ENCODE measurements around the gene SNX18.
"Not testable (repeated sequence)": the region's sequence is repeated elsewhere in the genome, so short reads cannot be mapped to it uniquely, and the experiment has no call there.

The SNX18 gene

GRCh38 chr5:54525692-54526091 is 8.1 kb downstream of the SNX18 start:
- no peaks in the 10 kb centered on the region for H3K36me3 Mint-ChIP-seq (ENCODE audit: low read depth)
- H3K27me3 Mint-ChIP-seq = no peaks in the 10 kb centered on the region
- H3K4me3 Mint-ChIP-seq = no peak overlapping the region
- H3K9me3 Mint-ChIP-seq = no peaks in the 10 kb centered on the region
- no peak overlapping the region for H3K27ac Mint-ChIP-seq
- DNase-seq = no peak
- H3K4me1 Mint-ChIP-seq (ENCODE audit: low read depth) = peaks cover 52% of the 10 kb centered on the region

DNA sequence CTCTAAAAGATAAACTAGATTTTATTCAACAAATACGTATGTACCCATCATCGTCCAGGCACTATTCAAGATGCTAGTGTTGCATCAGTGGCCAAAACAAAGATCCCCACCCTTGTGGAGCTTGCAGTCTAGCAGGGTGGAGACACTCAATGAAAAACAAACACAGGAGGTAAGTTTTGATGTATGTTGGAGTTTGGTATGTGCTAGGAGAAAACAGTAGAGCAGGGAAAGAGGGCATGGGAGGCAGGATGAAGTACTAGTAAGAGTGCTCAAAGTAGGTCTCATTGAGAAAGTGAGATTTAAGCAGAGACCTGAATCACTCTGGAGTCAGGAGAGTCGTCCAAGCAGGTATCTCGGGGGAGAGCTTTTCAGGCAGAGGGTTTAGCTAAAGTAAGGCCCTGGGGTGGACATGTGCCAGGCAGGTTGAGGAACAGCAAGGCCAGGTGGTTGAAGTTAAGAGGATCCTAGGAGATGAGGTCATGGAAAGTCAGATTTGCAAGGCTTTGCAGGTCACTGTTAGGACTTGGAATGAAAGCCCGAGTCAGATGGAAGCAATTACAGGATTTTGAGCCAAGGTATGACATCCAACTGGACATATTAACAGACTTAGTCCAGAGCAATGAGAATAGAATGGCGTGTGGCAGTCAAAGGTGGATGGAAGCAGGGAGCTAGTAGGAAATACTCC is 9.2 kb downstream of the SNX18 start:
- H3K4me1 Mint-ChIP-seq (ENCODE audit: low read depth) = peaks cover 52% of the 10 kb centered on the region
- no peak overlapping the region for H3K4me3 Mint-ChIP-seq
- H3K9me3 Mint-ChIP-seq = no peaks in the 10 kb centered on the region
- H3K36me3 Mint-ChIP-seq (ENCODE audit: low read depth) = peaks cover 2% of the 10 kb centered on the region
- no peak overlapping the region for H3K27ac Mint-ChIP-seq
- no peaks in the 10 kb centered on the region for H3K27me3 Mint-ChIP-seq
- DNase-seq = no peak

DNA sequence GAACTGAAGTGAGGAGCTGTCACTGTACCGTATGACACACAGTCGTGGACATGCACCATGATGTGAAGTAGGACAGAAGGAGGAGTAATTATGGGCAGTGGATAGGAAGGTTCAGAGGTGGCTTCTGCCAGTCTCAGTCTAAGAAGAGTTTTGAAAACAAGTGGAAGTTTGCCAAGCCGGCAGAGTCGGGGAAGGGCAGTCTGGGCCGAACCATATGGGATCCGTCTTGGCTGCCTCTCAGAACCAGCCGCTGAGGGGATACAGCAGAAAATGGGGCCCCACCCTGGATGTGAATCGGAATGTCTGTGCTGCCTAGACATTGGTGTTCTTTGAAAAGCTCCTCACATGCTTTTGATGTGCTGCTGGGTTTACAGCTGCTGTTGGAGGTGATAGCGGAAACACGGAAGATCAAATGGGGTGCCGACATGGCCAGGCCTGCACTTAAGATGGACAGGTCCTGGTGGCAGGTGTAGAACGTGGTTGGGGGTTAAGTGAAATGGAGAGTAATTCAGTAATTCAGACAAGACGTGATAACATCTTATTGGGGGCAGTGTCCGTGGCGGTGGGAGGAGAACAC is 11.2 kb downstream of the SNX18 start:
- H3K27ac Mint-ChIP-seq = no peak overlapping the region

GRCh38 chr5:54529565-54529964 is 12.0 kb downstream of the SNX18 start:
- DNase-seq = no peak
- H3K27ac Mint-ChIP-seq = no peak overlapping the region

More for the DNA sequence above, 11.2 kb downstream of the SNX18 start:
- H3K4me3 Mint-ChIP-seq = no peak overlapping the region
- H3K4me1 Mint-ChIP-seq (ENCODE audit: low read depth) = peaks cover 46% of the 10 kb centered on the region
- no peaks in the 10 kb centered on the region for H3K27me3 Mint-ChIP-seq
- H3K9me3 Mint-ChIP-seq = no peaks in the 10 kb centered on the region
- DNase-seq = no peak
- H3K36me3 Mint-ChIP-seq (ENCODE audit: low read depth) = peaks cover 4% of the 10 kb centered on the region

DNA sequence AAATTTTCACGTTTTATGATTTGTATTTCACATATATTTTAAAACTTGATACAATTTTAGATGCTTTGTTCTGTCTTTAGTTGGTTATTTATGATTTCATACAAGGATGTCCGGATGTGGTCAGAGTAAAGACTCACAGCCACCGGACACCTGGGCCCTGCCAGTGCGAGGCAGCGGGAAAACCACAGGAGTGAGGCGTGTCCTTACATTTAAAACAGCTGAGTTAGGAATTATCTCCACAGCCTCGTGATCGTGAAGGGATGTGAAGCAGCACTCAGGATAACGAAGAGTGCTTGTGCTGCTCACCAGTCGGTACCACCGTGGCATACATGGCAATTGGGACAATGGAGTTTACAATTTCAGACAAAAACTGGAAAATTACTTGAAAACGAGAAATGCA is 14.0 kb downstream of the SNX18 start:
- H3K4me3 Mint-ChIP-seq = no peak overlapping the region
- H3K27ac Mint-ChIP-seq = no peak overlapping the region

More at GRCh38 chr5:54529565-54529964, 12.0 kb downstream of the SNX18 start:
- Mint-ChIP-seq H3K4me1 (ENCODE audit: low read depth) (peaks cover 44% of the 10 kb centered on the region), H3K4me3 (no peak overlapping the region), H3K9me3 (no peaks in the 10 kb centered on the region), H3K36me3 (ENCODE audit: low read depth) (peaks cover 4% of the 10 kb centered on the region), H3K27me3 (no peaks in the 10 kb centered on the region)

DNA sequence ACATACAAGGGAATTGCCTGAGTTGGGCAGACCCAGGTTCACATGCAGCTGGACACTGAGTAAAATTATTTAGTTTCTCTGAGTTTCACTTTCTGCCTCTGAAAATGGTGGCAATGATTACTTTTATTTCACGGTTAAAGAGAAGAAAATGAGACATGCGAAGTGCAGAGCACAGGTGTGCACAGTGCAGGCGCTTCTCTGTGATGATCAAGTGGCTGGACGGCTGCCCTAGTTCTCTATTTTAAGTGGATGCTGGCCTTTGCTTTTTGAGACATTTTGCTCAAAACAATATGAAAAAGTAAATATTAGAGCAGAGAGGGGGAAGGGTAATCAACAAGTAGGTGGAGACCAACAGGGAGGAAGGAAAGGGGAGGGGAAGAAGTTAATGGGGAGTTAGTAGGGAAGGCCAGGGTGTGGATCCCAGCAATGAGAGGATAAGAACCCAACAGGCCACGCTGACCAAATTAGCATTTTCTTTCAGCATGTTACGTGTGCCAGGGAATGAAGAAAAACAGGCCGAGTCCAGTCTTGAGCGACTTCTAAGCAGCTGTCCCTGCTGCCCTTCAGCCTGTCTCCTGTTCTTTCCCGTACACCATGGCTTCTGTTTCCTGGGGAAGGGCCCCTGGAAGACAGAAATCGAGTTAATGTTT is 16.1 kb downstream of the SNX18 start:
- H3K27ac Mint-ChIP-seq = no peak overlapping the region
- H3K4me1 Mint-ChIP-seq (ENCODE audit: low read depth) = peaks cover 47% of the 10 kb centered on the region
- DNase-seq = no peak
- peaks cover 15% of the 10 kb centered on the region for H3K36me3 Mint-ChIP-seq (ENCODE audit: low read depth)
- no peaks in the 10 kb centered on the region for H3K27me3 Mint-ChIP-seq
- H3K4me3 Mint-ChIP-seq = no peak overlapping the region
- no peaks in the 10 kb centered on the region for H3K9me3 Mint-ChIP-seq

More for the DNA sequence above, 14.0 kb downstream of the SNX18 start:
- Mint-ChIP-seq H3K27me3 (no peaks in the 10 kb centered on the region), H3K4me1 (ENCODE audit: low read depth) (peaks cover 39% of the 10 kb centered on the region), H3K9me3 (no peaks in the 10 kb centered on the region), H3K36me3 (ENCODE audit: low read depth) (peaks cover 13% of the 10 kb centered on the region)
- DNase-seq = no peak

GRCh38 chr5:54534191-54535004 is 16.8 kb downstream of the SNX18 start:
- H3K4me3 Mint-ChIP-seq = no peak overlapping the region
- H3K9me3 Mint-ChIP-seq = no peaks in the 10 kb centered on the region
- peaks cover 17% of the 10 kb centered on the region for H3K36me3 Mint-ChIP-seq (ENCODE audit: low read depth)
- no peaks in the 10 kb centered on the region for H3K27me3 Mint-ChIP-seq
- no peak overlapping the region for H3K27ac Mint-ChIP-seq
- H3K4me1 Mint-ChIP-seq (ENCODE audit: low read depth) = peaks cover 46% of the 10 kb centered on the region
- no peak for DNase-seq

DNA sequence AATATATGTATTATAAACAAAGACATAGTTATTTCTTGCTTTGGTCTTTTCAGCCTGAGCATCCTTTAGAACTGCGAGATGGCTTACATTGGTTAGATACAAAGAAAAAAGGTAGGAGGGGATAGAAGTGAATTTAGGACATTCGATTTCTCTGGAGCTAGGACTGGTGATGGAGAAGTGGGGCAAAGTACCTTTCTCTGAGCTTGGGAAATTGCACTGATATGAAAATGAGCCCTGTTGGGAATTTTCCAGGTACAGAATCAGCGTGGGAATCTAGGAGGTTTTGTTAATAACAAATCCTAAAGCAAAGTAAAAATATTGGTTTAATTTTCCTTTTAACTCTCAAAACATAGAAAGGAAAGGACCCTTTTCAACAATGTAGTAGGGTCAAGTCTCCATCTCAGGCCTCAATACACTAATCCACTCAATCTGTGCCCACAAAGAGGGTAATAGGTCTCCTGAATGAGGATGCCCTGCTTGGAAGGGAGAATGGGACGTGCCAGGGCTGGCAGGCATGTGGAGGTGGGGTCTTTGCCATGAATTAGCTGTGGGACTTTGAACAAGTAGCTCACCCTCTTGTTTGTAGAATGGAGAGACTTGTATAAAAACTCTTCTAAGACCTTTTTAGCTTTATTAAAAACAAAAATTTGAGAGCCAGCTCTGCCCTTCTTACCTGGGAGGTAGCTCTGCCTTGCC is 17.7 kb downstream of the SNX18 start:
- Mint-ChIP-seq H3K9me3 (no peaks in the 10 kb centered on the region), H3K27ac (no peak overlapping the region), H3K4me3 (no peak overlapping the region), H3K36me3 (ENCODE audit: low read depth) (peaks cover 17% of the 10 kb centered on the region), H3K27me3 (no peaks in the 10 kb centered on the region), H3K4me1 (ENCODE audit: low read depth) (peaks cover 41% of the 10 kb centered on the region)
- no peak for DNase-seq

- H3K4me3 Mint-ChIP-seq, H3K9me3 Mint-ChIP-seq, H3K27me3 Mint-ChIP-seq, H3K27ac Mint-ChIP-seq, DNase-seq: not testable (repeated sequence)
- H3K4me1 Mint-ChIP-seq (ENCODE audit: low read depth) = peaks cover 33% of the 10 kb centered on the region
- H3K36me3 Mint-ChIP-seq (ENCODE audit: low read depth) = peaks cover 17% of the 10 kb centered on the region
Measured at GRCh38 chr5:54536375-54536774, 18.8 kb downstream of the SNX18 start.

DNA sequence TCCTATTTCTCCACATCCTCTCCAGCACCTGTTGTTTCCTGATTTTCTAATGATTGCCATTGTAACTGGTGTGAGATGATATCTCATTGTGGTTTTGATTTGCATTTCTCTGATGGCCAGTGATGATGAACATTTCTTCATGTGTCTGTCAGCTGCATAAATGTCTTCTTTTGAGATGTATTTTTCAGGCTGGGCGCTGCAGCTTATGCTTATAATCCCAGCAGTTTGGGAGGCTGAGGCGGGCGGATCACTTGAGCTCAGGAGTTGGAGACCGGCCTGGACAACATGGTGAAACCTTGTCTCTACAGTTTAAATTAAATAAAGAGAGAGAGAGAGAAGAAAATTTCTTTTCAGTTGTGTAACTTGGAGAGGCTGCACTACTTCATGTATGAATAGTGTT is 19.3 kb downstream of the SNX18 start:
- not testable (repeated sequence) for H3K9me3 Mint-ChIP-seq, H3K27ac Mint-ChIP-seq
- peaks cover 31% of the 10 kb centered on the region for H3K4me1 Mint-ChIP-seq (ENCODE audit: low read depth)

GRCh38 chr5:54537725-54538124 is 20.2 kb downstream of the SNX18 start:
- no peaks in the 10 kb centered on the region for H3K27me3 Mint-ChIP-seq
- DNase-seq = no peak
- peaks cover 29% of the 10 kb centered on the region for H3K4me1 Mint-ChIP-seq (ENCODE audit: low read depth)
- no peak overlapping the region for H3K27ac Mint-ChIP-seq
- no peak overlapping the region for H3K4me3 Mint-ChIP-seq
- H3K9me3 Mint-ChIP-seq = no peaks in the 10 kb centered on the region
- H3K36me3 Mint-ChIP-seq (ENCODE audit: low read depth) = peaks cover 18% of the 10 kb centered on the region

More for the DNA sequence above, 19.3 kb downstream of the SNX18 start:
- not testable (repeated sequence) for H3K27me3 Mint-ChIP-seq, H3K4me3 Mint-ChIP-seq, DNase-seq
- H3K36me3 Mint-ChIP-seq (ENCODE audit: low read depth) = peaks cover 15% of the 10 kb centered on the region

GRCh38 chr5:54538156-54538555 is 20.6 kb downstream of the SNX18 start:
- Mint-ChIP-seq H3K9me3 (no peaks in the 10 kb centered on the region), H3K27ac (no peak overlapping the region), H3K36me3 (ENCODE audit: low read depth) (peaks cover 23% of the 10 kb centered on the region), H3K4me3 (no peak overlapping the region), H3K4me1 (ENCODE audit: low read depth) (peaks cover 27% of the 10 kb centered on the region), H3K27me3 (no peaks in the 10 kb centered on the region)
- DNase-seq = no peak

DNA sequence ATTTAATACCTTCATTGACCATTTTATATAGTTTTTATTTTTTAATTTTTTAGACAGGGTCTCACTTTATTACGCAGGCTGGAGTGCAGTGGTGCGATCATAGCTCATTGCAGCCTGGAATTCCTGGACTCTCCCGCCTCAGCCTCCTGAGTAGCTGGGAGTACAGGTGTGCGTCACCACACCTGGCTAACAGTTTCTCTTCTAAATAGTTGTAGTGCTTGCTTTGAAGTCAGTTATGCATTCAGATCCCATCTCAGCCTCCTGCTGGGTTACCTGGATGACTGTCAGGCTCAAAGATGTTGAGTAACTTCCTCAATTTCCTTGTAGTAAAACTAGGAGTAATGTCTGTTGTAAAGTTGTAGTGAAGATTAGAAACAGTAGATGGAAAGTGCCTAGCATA is 21.4 kb downstream of the SNX18 start:
- H3K27me3 Mint-ChIP-seq = no peaks in the 10 kb centered on the region
- no peak overlapping the region for H3K27ac Mint-ChIP-seq
- H3K36me3 Mint-ChIP-seq (ENCODE audit: low read depth) = peaks cover 25% of the 10 kb centered on the region
- no peak for DNase-seq
- peaks cover 21% of the 10 kb centered on the region for H3K4me1 Mint-ChIP-seq (ENCODE audit: low read depth)
- no peak overlapping the region for H3K4me3 Mint-ChIP-seq
- no peaks in the 10 kb centered on the region for H3K9me3 Mint-ChIP-seq

GRCh38 chr5:54540286-54540685 is 22.7 kb downstream of the SNX18 start:
- H3K4me3 Mint-ChIP-seq = no peak overlapping the region
- H3K27me3 Mint-ChIP-seq = no peaks in the 10 kb centered on the region
- no peak overlapping the region for H3K27ac Mint-ChIP-seq
- H3K9me3 Mint-ChIP-seq = no peaks in the 10 kb centered on the region
- peaks cover 28% of the 10 kb centered on the region for H3K36me3 Mint-ChIP-seq (ENCODE audit: low read depth)
- DNase-seq = no peak
- H3K4me1 Mint-ChIP-seq (ENCODE audit: low read depth) = peaks cover 16% of the 10 kb centered on the region
